ENCODE results near the gene SOCS7.

Gene SOCS7

GRCh38 chr17:38361694-38362465, 10.2 kb downstream of the SOCS7 start:
- no peak for DNase-seq

- no peak for DNase-seq
These were observed 11.4 kb downstream of the SOCS7 start for GRCh38 chr17:38363016-38363415.

DNA sequence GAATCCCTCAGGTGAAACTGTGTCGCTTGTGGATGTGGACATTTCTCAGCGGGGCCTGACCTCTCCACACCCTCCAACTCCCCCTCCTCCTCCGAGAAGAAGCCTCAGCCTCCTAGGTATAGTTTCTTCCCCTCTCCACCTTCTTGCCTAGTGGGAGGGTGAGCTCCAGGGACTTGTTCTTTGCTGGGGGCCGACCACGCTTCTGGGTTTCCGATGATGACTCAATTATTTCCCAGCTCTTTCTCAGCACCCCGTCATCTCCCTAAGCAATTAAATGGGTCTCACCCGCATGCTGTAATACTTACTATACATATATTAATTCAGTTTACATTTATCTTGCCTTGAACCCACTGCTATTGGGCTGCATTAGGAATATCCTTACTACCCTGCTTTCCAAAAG, 13.1 kb downstream of the SOCS7 start:
- peak in 11 of 56 donors; percentile 9 to 36 (median 16) for DNase-seq

GRCh38 chr17:38369124-38369886, 17.7 kb downstream of the SOCS7 start:
- no peak for DNase-seq

DNA sequence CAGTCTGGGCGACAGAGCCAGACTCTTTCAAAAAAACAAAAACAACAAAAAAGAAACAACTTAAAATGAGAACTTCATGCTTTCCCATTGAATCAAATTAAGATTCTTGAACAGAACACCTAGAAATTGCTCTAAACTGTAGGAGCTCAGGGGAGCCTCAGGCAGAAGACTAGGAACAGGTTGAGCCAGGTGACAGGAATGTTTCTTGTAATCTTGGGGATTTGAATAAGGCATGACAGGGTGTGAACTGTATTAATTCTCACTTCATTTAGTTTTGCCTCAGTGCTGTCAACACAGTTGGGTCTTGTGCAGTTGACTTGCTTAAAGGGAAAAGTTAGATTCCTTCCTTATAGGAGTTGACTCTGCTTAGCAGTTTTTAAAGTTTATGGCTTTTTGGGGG, 27.8 kb downstream of the SOCS7 start:
- no peak for DNase-seq

GRCh38 chr17:38395090-38395489, 43.4 kb downstream of the SOCS7 start:
- no peak for DNase-seq

GRCh38 chr17:38397227-38397626, 45.6 kb downstream of the SOCS7 start:
- DNase-seq = no peak

GRCh38 chr17:38400286-38400685, 48.6 kb downstream of the SOCS7 start:
- DNase-seq = peak in 4 of 56 donors; percentile 5 to 10 (median 8)

- no peak for DNase-seq
These were observed 49.8 kb downstream of the SOCS7 start for GRCh38 chr17:38401459-38401858.

DNA sequence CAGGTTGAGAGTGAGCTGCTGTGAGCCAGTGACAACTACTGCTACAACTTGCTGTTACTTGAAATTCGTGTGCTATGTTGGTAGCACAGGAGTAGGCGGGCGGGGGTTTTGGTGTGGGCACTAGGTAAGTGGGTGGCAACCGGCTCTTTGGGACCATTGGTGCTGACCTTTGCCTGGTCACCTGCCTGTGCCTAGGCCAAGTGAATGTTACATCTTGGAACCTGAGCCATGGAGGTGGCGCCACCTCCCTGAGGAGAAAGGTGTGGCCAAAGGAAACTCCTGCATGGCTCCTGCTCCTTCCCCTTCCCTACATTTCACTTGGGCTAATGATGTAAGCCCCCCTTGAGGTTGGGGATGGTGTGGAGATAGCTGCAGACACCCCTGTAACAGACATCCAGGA, 51.3 kb downstream of the SOCS7 start:
- DNase-seq = no peak

DNA sequence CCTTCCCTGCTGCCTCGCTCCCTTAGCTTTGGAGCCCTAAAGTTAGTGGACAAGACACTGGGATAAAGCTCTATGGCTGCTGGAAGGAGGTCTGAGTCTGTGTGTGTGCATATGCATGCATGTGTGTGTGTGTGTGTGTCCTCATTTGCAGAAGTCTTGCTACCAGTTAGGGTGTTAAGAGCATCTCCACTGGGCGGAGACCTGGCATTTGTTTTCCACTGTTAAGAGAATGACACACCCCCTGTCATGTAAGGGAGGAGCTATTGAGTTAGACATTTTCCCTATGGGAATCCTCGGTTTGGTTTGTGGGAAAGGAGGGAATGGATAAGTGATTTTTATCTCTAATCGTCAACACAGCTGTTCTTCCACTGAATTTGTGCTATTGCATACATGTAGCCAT, 51.8 kb downstream of the SOCS7 start:
- no peak for DNase-seq

DNA sequence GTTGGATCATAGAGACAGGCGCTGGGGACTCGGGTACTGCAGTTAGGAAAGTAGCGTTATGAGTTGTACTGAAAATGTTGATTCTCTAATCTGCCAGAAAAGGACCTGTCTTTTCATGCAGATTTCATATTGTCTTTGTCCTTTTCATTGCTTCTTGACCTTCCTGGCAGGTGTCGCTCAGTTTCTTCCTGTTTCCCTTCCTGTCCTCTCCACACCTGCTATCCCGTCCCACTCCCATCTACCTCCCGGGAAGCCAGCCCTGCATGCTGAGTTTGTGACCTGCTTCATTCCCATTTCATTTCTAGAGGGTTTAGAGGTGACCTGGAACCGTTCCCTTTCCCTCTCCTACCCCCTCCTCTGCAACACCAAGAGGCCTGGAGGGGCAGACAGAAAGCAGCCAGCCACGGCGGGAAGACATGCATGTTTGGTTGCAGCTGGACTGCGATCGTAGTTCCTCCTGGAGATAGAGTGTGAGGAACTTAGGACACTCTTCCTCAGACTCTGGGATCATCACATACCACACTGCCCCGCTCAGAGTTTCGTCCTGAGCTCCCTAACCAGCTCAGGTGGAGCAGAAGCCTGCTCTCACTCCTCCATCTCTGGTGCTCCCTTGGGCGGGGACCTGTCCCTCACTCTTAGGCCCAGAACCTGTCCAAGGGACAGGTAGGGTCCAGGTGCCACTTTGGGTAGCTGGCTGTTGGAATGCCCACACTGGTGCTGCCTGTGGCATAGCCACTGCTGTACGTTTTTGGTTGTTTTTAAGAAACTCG, 52.7 kb downstream of the SOCS7 start:
- no peak for DNase-seq

GRCh38 chr17:38405654-38406053, 54.0 kb downstream of the SOCS7 start:
- no peak for DNase-seq

- no peak for DNase-seq
These were observed 58.6 kb downstream of the SOCS7 start for GRCh38 chr17:38410201-38410600.

- peak in 16 of 56 donors; percentile 21 to 66 (median 48) for DNase-seq
These were observed 63.9 kb downstream of the SOCS7 start for GRCh38 chr17:38415250-38416194.

- no peak for DNase-seq
These were observed 65.2 kb downstream of the SOCS7 start for GRCh38 chr17:38416840-38417209.

GRCh38 chr17:38417210-38417951, 65.7 kb downstream of the SOCS7 start:
- peak in 4 of 56 donors; percentile 37 to 43 (median 41) for DNase-seq

DNA sequence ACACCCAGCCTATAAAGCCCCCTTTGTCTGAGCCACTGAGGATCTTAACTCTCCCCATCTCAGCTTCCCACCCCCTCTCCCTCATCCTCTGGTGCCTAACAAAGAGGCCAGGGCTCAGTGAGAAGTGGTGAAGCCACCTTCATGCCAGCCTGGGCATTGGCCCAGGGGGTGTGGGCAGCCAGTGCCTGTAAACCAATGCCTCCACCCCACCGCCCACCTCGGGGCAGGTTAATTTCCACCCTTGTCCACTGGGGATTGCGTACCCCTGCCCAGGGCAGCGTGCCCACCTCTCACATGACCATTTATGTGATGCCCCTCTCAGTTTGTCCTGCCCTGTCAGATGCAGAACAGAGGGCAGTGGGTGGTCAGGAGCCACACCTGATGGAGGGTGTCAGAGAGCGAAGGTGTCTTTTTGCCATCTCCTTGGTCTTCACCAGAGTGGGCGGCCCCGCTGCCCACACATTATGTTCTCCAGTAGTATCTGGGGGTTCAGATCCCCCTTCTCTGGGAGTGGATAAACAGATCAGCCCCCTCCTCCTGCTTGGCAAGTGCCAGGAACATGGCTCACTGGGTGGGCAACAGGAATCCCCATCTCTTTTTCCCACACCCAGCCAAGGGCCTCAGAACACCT, 66.5 kb downstream of the SOCS7 start:
- DNase-seq = peak in 5 of 56 donors; percentile 27 to 43 (median 36)

- peak in 5 of 56 donors; percentile 16 to 62 (median 37) for DNase-seq
These were observed 67.3 kb downstream of the SOCS7 start for GRCh38 chr17:38418693-38419507.

Measured in nucleus accumbens (tissue), 56 donors.